Nephron (organoid): ENCODE results near the gene TTC23.

Source experiments
- H3K27ac Mint-ChIP-seq, 3 experiments: 2 replicates each; pipeline ENCODE4 v1.8.0; 2020; ENCODE audit warnings: mixed read lengths in 3 of 3, mild to moderate bottlenecking in 2 of 3, moderate library complexity in 1 of 3
- H3K27me3 Mint-ChIP-seq: 2 replicates; pipeline ENCODE4 v1.8.0; 2021; ENCODE audit warnings: low read depth, mild to moderate bottlenecking, moderate library complexity, mixed read lengths
- H3K36me3 Mint-ChIP-seq: 2 replicates; pipeline ENCODE4 v1.8.0; 2020; ENCODE audit warnings: low read depth, mixed read lengths
- H3K4me1 Mint-ChIP-seq: 2 replicates; pipeline ENCODE4 v1.8.0; 2020; ENCODE audit warnings: mixed read lengths
- H3K4me3 Mint-ChIP-seq, 3 experiments: 2 replicates each; pipeline ENCODE4 v1.8.0; 2020; ENCODE audit warnings: mild to moderate bottlenecking in 3 of 3, mixed read lengths in 3 of 3, moderate library complexity in 2 of 3
- H3K9me3 Mint-ChIP-seq: 2 replicates; pipeline ENCODE4 v1.8.0; 2020; ENCODE audit warnings: mixed read lengths
- CTCF ChIP-seq, 3 experiments: fragments of 200-600 bp; sonication (generic); IDR thresholded peaks; one replicate each; pipeline ENCODE4 v1.5.0; 2021; ENCODE audit warnings: antibody characterized with exemption in 3 of 3; ENCODE audit not compliant: unreplicated experiment in 3 of 3

Gene TTC23

GRCh38 chr15:99110581-99111320, 138.6 kb downstream of the TTC23 start:
- no peak for TF ChIP-seq CTCF (IDR thresholded peaks at IDR 0.05; ENCODE audit: unreplicated experiment in 3 of 3)
- Mint-ChIP-seq H3K4me3 (no peak overlapping the region), H3K4me1 (peaks cover 6% of the 10 kb centered on the region), H3K36me3 (no peaks in the 10 kb centered on the region), H3K27me3 (peaks cover 47% of the 10 kb centered on the region), H3K9me3 (no peaks in the 10 kb centered on the region), H3K27ac (no peak overlapping the region)

- H3K9me3 Mint-ChIP-seq, result no peaks in the 10 kb centered on the region
- peaks cover 47% of the 10 kb centered on the region for H3K27me3 Mint-ChIP-seq
- no peak for TF ChIP-seq CTCF (IDR thresholded peaks at IDR 0.05; ENCODE audit: unreplicated experiment in 3 of 3)
- no peaks in the 10 kb centered on the region for H3K36me3 Mint-ChIP-seq
- H3K27ac Mint-ChIP-seq, result no peak overlapping the region
- peaks cover 6% of the 10 kb centered on the region for H3K4me1 Mint-ChIP-seq
- no peak overlapping the region for H3K4me3 Mint-ChIP-seq
Observed at GRCh38 chr15:99110093-99110492, 139.3 kb downstream of the TTC23 start.

GRCh38 chr15:99109555-99110021, 139.8 kb downstream of the TTC23 start:
- no peak for TF ChIP-seq CTCF (IDR thresholded peaks at IDR 0.05; ENCODE audit: unreplicated experiment in 3 of 3)
- peaks cover 6% of the 10 kb centered on the region for H3K4me1 Mint-ChIP-seq
- H3K27ac Mint-ChIP-seq, result no peak overlapping the region
- H3K36me3 Mint-ChIP-seq, result no peaks in the 10 kb centered on the region
- H3K27me3 Mint-ChIP-seq, result peaks cover 47% of the 10 kb centered on the region
- no peaks in the 10 kb centered on the region for H3K9me3 Mint-ChIP-seq
- no peak overlapping the region for H3K4me3 Mint-ChIP-seq

- Mint-ChIP-seq H3K9me3 (no peaks in the 10 kb centered on the region), H3K4me1 (peaks cover 6% of the 10 kb centered on the region), H3K27ac (no peak overlapping the region), H3K36me3 (no peaks in the 10 kb centered on the region), H3K27me3 (peaks cover 47% of the 10 kb centered on the region), H3K4me3 (peak overlapping the region in 1 of 3 experiments; percentile 34)
- no peak for TF ChIP-seq CTCF (IDR thresholded peaks at IDR 0.05; ENCODE audit: unreplicated experiment in 3 of 3)
Observed at GRCh38 chr15:99108993-99109392, 140.4 kb downstream of the TTC23 start.

GRCh38 chr15:99106417-99107220, 142.8 kb downstream of the TTC23 start:
- no peak for TF ChIP-seq CTCF (IDR thresholded peaks at IDR 0.05; ENCODE audit: unreplicated experiment in 3 of 3)
- H3K36me3 Mint-ChIP-seq, result no peaks in the 10 kb centered on the region
- peaks cover 11% of the 10 kb centered on the region for H3K4me1 Mint-ChIP-seq
- no peaks in the 10 kb centered on the region for H3K9me3 Mint-ChIP-seq
- H3K27ac Mint-ChIP-seq, result no peak overlapping the region
- peaks cover 65% of the 10 kb centered on the region for H3K27me3 Mint-ChIP-seq
- H3K4me3 Mint-ChIP-seq, result peak overlapping the region; percentile 61 to 77 (median 67)
